Adipocyte (in vitro differentiated cells): ENCODE measurements around the gene AFAP1.

Source experiments
- DNase-seq: peaks from one replicate; pipeline ENCODE4 v3.0.0-alpha.2; 2015; ENCODE audit warnings: low read depth
- H3K27me3 ChIP-seq: replicated peaks from 2 replicates; pipeline ENCODE4 v1.7.0; 2013; ENCODE audit warnings: mild to moderate bottlenecking, low read length, moderate library complexity; ENCODE audit not compliant: control insufficient read depth, insufficient read depth
- H3K36me3 ChIP-seq: 2 replicates; pipeline ENCODE4 v1.7.0; 2013; ENCODE audit warnings: low read length, mild to moderate bottlenecking, moderate library complexity; ENCODE audit not compliant: control insufficient read depth, insufficient read depth, severe bottlenecking
- H3K4me1 ChIP-seq: 2 replicates; pipeline ENCODE4 v1.7.0; 2013; ENCODE audit warnings: mild to moderate bottlenecking, low read length, moderate library complexity; ENCODE audit not compliant: control insufficient read depth, insufficient read depth
- H3K4me3 ChIP-seq: 2 replicates; pipeline ENCODE4 v1.7.0; 2013; ENCODE audit warnings: mild to moderate bottlenecking, low read length, moderate library complexity
- H3K9ac ChIP-seq: 2 replicates; pipeline ENCODE4 v1.7.0; 2013; ENCODE audit warnings: mild to moderate bottlenecking, low read length, moderate library complexity
- H3K9me3 ChIP-seq: 2 replicates; pipeline ENCODE4 v1.7.0; 2013; ENCODE audit warnings: mild to moderate bottlenecking, low read length, moderate library complexity; ENCODE audit not compliant: control insufficient read depth

Gene AFAP1

GRCh38 chr4:7899184-7899869 is 40.3 kb downstream of the AFAP1 start:
- Histone ChIP-seq H3K4me3 (no peak overlapping the region), H3K27me3 (no peaks in the 10 kb centered on the region), H3K36me3 (peaks cover 7% of the 10 kb centered on the region), H3K9me3 (no peaks in the 10 kb centered on the region), H3K4me1 (peaks cover 48% of the 10 kb centered on the region), H3K9ac (no peak overlapping the region)
- DNase-seq = no peak

- Histone ChIP-seq H3K9me3 (no peaks in the 10 kb centered on the region), H3K4me3 (no peak overlapping the region), H3K4me1 (peaks cover 42% of the 10 kb centered on the region), H3K36me3 (peaks cover 10% of the 10 kb centered on the region), H3K27me3 (no peaks in the 10 kb centered on the region), H3K9ac (no peak overlapping the region)
- no peak for DNase-seq
Observed at GRCh38 chr4:7898385-7898784, 41.3 kb downstream of the AFAP1 start.

DNA sequence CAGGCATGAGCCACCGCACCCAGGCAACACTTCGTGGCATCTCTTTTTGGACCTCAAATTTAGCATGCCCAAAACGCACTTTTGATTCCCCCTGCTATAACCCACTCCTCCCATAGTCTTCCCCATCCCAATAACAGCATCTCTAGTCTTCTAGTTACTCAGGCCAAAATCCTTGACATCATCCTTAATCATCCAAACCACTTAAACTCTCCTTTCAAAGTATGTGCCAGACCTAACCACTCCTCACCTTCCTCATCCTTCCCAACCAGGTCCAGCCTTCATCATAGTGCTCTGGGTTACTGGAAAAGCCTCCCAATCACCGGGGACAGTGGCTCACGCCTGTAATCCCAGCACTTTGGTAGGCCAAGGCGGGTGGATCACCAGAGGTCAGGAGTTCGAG is 41.9 kb downstream of the AFAP1 start:
- Histone ChIP-seq H3K36me3 (peaks cover 10% of the 10 kb centered on the region), H3K4me3 (no peak overlapping the region), H3K9me3 (no peaks in the 10 kb centered on the region), H3K27me3 (no peaks in the 10 kb centered on the region), H3K9ac (no peak overlapping the region), H3K4me1 (peaks cover 36% of the 10 kb centered on the region)
- DNase-seq = no peak

- Histone ChIP-seq H3K27me3 (no peaks in the 10 kb centered on the region), H3K36me3 (peaks cover 10% of the 10 kb centered on the region), H3K9ac (no peak overlapping the region), H3K9me3 (no peaks in the 10 kb centered on the region), H3K4me1 (peaks cover 50% of the 10 kb centered on the region), H3K4me3 (no peak overlapping the region)
- DNase-seq = no peak
Observed at GRCh38 chr4:7894677-7895181, 44.9 kb downstream of the AFAP1 start.

DNA sequence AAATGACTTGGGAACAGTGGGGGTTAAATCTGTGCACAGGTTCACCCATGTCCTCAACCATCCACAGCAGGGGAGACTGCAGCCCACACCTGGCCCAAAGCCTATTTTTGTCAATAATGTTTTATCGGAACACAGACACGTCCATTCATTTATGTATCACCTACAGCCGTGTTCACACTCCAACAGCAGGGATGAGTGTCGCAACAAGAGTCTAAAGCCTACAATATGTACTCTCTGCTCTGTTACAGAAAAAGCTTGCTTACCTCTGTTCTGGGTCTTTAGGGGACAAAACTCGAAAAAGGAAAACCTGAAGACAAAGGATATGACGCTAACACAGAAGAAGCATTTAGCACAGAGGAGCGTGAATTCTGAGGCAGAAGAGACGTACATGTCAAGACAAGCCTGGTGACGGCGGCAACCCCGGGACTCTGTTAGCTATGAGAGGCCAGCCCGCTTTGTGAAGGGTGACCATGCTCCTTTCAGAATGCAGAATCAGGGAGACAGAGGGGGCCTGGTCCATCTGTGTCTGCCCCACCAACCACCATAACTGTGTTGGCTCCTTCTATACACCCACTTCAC is 45.5 kb downstream of the AFAP1 start:
- no peak overlapping the region for H3K4me3 ChIP-seq
- DNase-seq = no peak

DNA sequence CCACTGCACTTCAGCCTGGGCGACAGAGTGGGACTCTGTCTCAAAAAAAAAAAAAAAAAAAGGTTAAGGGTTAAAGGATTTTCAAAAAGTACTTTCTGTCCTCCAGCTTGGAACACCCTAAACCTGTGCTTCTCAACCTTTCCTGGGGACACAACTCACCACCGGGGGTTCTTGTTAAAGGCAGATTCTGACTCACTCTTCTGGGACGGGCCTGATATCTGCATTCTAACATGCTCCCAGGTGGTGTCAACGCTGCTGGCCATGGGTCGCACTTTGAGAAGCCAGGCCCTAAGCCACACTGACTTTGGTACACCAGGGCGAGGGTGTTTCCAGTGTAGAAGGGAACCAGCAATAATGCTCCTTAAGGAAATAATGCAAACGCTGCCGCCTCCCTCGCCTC is 46.1 kb downstream of the AFAP1 start:
- Histone ChIP-seq H3K36me3 (peaks cover 10% of the 10 kb centered on the region), H3K9me3 (peaks cover 6% of the 10 kb centered on the region), H3K4me1 (peaks cover 41% of the 10 kb centered on the region), H3K27me3 (no peaks in the 10 kb centered on the region), H3K4me3 (no peak overlapping the region), H3K9ac (no peak overlapping the region)
- DNase-seq = no peak

More for the DNA sequence above, 45.5 kb downstream of the AFAP1 start:
- no peaks in the 10 kb centered on the region for H3K9me3 ChIP-seq
- peaks cover 46% of the 10 kb centered on the region for H3K4me1 ChIP-seq
- peaks cover 10% of the 10 kb centered on the region for H3K36me3 ChIP-seq
- H3K9ac ChIP-seq = no peak overlapping the region
- no peaks in the 10 kb centered on the region for H3K27me3 ChIP-seq

DNA sequence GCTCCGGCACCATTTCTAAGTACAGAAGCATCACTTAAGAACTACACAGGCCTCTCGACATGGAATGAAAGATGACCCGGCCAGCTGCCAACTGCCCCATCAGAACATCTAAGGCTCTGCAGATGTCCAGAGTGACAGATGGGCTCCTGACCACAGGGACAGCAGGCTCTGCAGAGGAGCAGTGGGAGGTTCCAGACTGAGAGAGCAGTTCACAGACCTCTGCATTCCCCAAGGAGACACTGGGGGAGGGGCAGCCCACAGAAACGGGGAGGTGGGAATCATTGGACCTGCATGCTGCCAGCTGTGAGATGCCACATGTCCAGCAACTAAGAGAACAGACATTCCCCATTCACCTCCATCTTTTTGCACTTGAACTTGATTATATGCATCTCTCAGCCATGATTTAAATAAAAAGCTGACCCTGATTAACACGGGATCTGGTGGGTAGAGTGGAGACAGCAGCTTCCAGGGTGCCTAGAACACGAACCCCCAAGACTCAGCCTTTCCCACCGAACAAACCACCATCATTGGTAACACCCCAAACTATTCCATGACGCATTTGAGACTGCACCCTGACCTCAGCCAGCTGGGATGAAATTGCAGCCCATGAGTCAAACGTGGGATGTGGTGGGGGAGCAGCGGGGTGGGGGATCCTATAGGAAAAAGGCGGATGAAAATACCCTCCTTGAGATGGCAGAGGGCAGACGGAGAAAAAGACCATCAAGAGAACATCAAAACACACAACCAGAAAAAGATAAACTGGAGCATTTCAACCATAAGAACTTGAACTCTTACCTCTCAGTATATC is 47.2 kb downstream of the AFAP1 start:
- Histone ChIP-seq H3K9ac (no peak overlapping the region), H3K27me3 (no peaks in the 10 kb centered on the region), H3K4me3 (no peak overlapping the region), H3K36me3 (peaks cover 10% of the 10 kb centered on the region), H3K4me1 (peaks cover 32% of the 10 kb centered on the region), H3K9me3 (peaks cover 8% of the 10 kb centered on the region)
- DNase-seq = no peak

- H3K4me3 ChIP-seq = peak overlapping the region; percentile 6
- H3K9me3 ChIP-seq = peaks cover 8% of the 10 kb centered on the region
- H3K4me1 ChIP-seq = peaks cover 47% of the 10 kb centered on the region
- peaks cover 10% of the 10 kb centered on the region for H3K36me3 ChIP-seq
- DNase-seq = peak; percentile 78
- H3K9ac ChIP-seq = peak overlapping the region; percentile 55
- no peaks in the 10 kb centered on the region for H3K27me3 ChIP-seq
Observed at GRCh38 chr4:7890635-7891393, 48.8 kb downstream of the AFAP1 start.

- no peaks in the 10 kb centered on the region for H3K27me3 ChIP-seq
- DNase-seq = no peak
- no peak overlapping the region for H3K9ac ChIP-seq
- peaks cover 8% of the 10 kb centered on the region for H3K9me3 ChIP-seq
- H3K36me3 ChIP-seq = peaks cover 8% of the 10 kb centered on the region
- H3K4me1 ChIP-seq = peaks cover 52% of the 10 kb centered on the region
- H3K4me3 ChIP-seq = no peak overlapping the region
Observed at GRCh38 chr4:7887436-7887835, 52.2 kb downstream of the AFAP1 start.

GRCh38 chr4:7886007-7886973 is 53.4 kb downstream of the AFAP1 start:
- peak overlapping the region; percentile 14 for H3K9ac ChIP-seq
- H3K36me3 ChIP-seq = peaks cover 8% of the 10 kb centered on the region
- DNase-seq = peak; percentile 51
- H3K4me3 ChIP-seq = peak overlapping the region; percentile 53
- peaks cover 8% of the 10 kb centered on the region for H3K9me3 ChIP-seq
- peaks cover 51% of the 10 kb centered on the region for H3K4me1 ChIP-seq
- H3K27me3 ChIP-seq = no peaks in the 10 kb centered on the region
